ENCODE data around the gene RHO. TPM values are rescaled to one million over a fixed set of nuclear protein-coding genes. Genes with fewer than 3 reads are reported as not detected.

RHO gene
- total RNA-seq, 2 donors from 2014 or later, result 0.23 TPM; not detected in 1

DNA sequence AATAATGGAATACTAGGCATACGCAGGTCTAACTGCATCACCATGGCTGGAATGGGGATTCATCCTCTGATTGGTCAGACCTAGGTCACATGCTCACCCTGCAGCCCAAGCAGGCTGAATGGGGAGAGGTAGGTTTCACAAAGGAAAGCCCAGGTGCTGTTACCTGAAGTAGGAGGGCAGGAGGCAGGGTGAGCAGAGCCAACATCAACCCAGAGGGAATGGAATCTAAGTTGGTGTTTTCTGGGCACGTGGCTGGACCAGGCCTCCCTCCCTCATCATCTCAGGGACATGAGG lies 7.9 kb downstream of the RHO start:
- Histone ChIP-seq H3K27me3 (replicated peaks; ENCODE audit: insufficient read depth) (no peaks in the 10 kb centered on the region), H3K36me3 (no peaks in the 10 kb centered on the region), H3K4me1 (replicated peaks) (no peaks in the 10 kb centered on the region), H3K27ac (no peak overlapping the region), H3K4me3 (no peak overlapping the region), H3K9me3 (no peaks in the 10 kb centered on the region)
- TF ChIP-seq POLR2A (IDR thresholded peaks at IDR 0.05), result no peak
- no peak for TF ChIP-seq POLR2AphosphoS5 (IDR thresholded peaks at IDR 0.05)
- TF ChIP-seq, protein P1, sequence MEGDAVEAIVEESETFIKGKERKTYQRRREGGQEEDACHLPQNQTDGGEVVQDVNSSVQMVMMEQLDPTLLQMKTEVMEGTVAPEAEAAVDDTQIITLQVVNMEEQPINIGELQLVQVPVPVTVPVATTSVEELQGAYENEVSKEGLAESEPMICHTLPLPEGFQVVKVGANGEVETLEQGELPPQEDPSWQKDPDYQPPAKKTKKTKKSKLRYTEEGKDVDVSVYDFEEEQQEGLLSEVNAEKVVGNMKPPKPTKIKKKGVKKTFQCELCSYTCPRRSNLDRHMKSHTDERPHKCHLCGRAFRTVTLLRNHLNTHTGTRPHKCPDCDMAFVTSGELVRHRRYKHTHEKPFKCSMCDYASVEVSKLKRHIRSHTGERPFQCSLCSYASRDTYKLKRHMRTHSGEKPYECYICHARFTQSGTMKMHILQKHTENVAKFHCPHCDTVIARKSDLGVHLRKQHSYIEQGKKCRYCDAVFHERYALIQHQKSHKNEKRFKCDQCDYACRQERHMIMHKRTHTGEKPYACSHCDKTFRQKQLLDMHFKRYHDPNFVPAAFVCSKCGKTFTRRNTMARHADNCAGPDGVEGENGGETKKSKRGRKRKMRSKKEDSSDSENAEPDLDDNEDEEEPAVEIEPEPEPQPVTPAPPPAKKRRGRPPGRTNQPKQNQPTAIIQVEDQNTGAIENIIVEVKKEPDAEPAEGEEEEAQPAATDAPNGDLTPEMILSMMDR (IDR thresholded peaks at IDR 0.05), result no peak
- WGBS, result 79% methylated on average over 2 of the region's 2 CpGs
- intact Hi-C loops (cut with DNase I), result no loop called here
- DNase-seq (ENCODE audit: low spot score), result no peak

DNA sequence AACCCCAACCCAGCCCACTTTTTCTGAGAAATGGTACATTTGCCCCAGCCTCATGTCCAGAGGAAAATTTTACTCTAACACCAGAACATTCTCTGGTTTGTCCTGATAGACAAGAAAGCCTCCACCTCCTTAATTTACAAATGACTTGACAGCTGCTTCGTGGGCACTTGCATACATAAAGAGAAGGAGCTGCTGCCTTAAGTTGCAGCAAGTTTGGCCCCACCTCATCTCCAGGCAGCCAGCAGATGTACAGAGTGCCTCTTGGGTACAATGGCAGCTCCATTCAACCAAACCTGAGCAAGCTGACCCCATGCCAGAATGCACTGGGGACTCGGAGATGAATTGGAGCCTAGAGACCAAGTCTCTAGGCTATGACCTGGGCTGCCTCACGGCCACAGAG lies 8.4 kb downstream of the RHO start:
- Histone ChIP-seq H3K27me3 (replicated peaks; ENCODE audit: insufficient read depth) (no peaks in the 10 kb centered on the region), H3K4me1 (replicated peaks) (no peaks in the 10 kb centered on the region), H3K9me3 (no peaks in the 10 kb centered on the region), H3K4me3 (no peak overlapping the region), H3K36me3 (no peaks in the 10 kb centered on the region), H3K27ac (no peak overlapping the region)
- intact Hi-C loops (cut with DNase I), result no loop called here
- no peak for TF ChIP-seq POLR2AphosphoS5 (IDR thresholded peaks at IDR 0.05)
- TF ChIP-seq, protein P1 (IDR thresholded peaks at IDR 0.05), result no peak
- TF ChIP-seq POLR2A (IDR thresholded peaks at IDR 0.05), result no peak
- DNase-seq (ENCODE audit: low spot score), result no peak
- WGBS, result 76% methylated on average over 3 of the region's 3 CpGs

DNA sequence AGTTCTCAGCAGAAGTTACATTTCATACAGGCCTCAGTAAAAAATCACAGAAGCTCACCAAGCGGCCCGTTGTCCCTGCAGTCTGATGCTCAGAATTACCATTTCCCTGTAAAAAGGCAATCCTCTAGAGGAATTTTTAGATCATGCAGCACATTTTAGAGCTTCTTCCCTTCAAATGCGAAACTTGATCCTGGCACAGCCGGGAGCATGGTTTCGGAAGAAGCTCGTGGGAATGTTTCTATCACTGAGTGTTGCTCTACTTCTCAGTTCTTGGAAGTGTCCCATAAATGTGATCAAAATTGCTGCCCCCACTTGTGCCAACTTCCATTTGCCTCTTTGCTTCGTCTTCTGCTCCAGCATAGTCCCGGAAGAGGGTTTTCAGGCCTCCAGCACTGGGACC lies 10.8 kb downstream of the RHO start:
- Histone ChIP-seq H3K4me3 (no peak overlapping the region), H3K36me3 (no peaks in the 10 kb centered on the region), H3K27ac (no peak overlapping the region), H3K27me3 (replicated peaks; ENCODE audit: insufficient read depth) (no peaks in the 10 kb centered on the region), H3K9me3 (no peaks in the 10 kb centered on the region), H3K4me1 (replicated peaks) (no peaks in the 10 kb centered on the region)
- DNase-seq (ENCODE audit: low spot score), result no peak
- 71% methylated on average over 8 of the region's 8 CpGs for WGBS
- TF ChIP-seq, protein P1 (IDR thresholded peaks at IDR 0.05), result no peak
- TF ChIP-seq POLR2AphosphoS5 (IDR thresholded peaks at IDR 0.05) (no peak), POLR2A (IDR thresholded peaks at IDR 0.05) (no peak)
- intact Hi-C loops (cut with DNase I), result no loop called here

DNA sequence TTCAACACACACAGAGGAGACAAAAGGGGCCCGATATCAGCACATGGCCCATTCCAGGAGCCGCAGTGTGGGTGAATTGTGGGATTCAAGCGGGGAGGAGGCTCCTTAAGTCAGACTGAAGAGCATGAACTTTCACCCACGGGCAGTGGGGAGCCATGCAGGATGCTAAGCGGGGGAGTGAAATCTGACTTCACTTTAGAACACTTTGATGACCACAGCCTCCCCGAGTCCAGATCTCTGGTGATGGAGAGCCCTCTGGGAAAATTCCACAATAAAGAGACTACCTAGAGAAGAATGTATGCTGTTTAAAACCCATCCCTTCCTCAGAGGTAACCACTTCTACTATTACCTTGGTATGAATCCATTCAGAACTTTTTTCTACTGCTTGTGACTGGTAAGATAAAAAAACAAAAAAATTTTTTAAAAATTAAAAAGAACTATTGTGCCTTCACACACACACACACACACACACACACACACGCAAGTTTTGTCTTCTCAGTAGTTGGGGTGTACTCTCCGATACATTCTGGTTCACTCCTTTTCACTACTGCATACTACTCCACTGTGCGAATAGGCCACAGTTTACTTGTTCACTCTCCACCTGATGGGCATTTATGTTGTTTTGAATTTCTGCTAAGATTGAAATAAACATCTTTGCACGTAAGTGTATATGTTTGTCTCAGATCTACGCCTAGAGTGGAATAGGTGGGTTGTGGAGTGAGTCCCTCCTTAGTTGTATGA lies 12.5 kb downstream of the RHO start:
- no peak overlapping the region for H3K27ac ChIP-seq
- H3K27me3 ChIP-seq (replicated peaks; ENCODE audit: insufficient read depth), result no peaks in the 10 kb centered on the region
- no peak overlapping the region for H3K4me3 ChIP-seq
- H3K4me1 ChIP-seq (replicated peaks), result no peaks in the 10 kb centered on the region
- H3K9me3 ChIP-seq, result no peaks in the 10 kb centered on the region
- intact Hi-C loops (cut with DNase I), result no loop called here
- WGBS, result 90% methylated on average over 11 of the region's 11 CpGs
- no peaks in the 10 kb centered on the region for H3K36me3 ChIP-seq
- TF ChIP-seq POLR2A (IDR thresholded peaks at IDR 0.05) (no peak), POLR2AphosphoS5 (IDR thresholded peaks at IDR 0.05) (no peak)
- TF ChIP-seq, protein P1 (IDR thresholded peaks at IDR 0.05), result no peak
- no peak for DNase-seq (ENCODE audit: low spot score)

DNA sequence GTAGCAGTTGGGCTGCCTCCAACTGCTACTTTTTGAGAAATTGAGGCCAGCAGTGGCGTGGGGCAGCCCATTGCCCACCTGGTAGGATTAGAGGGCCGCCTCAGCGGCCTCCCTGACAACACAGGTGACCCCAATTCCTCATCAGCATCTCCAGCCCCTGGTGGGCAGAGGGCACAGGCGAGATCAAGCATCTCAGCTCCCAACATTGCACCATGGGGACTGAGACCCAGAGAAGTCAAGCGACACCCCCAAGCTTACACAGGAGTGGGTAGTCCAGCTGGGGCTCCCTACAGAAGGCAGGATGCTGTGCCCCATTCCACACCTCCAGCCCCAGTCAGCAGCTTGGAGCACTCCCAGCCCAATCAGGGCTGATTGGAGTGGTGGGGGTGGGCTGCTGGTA lies 14.3 kb downstream of the RHO start:
- DNase-seq (ENCODE audit: low spot score), result no peak
- Histone ChIP-seq H3K27ac (no peak overlapping the region), H3K4me1 (replicated peaks) (no peaks in the 10 kb centered on the region), H3K27me3 (replicated peaks; ENCODE audit: insufficient read depth) (no peaks in the 10 kb centered on the region), H3K36me3 (no peaks in the 10 kb centered on the region), H3K4me3 (no peak overlapping the region), H3K9me3 (no peaks in the 10 kb centered on the region)
- intact Hi-C loops (cut with DNase I), result no loop called here
- 100% methylated on average over 5 of the region's 5 CpGs for WGBS
- TF ChIP-seq, protein P1 (IDR thresholded peaks at IDR 0.05), result no peak
- TF ChIP-seq POLR2A (IDR thresholded peaks at IDR 0.05) (no peak), POLR2AphosphoS5 (IDR thresholded peaks at IDR 0.05) (no peak)

Measured in prostate gland (tissue), 2 donors.